GM19351 (cell line): Measurements from ENCODE around the gene URB1.
"Not testable (repeated sequence)": the region's sequence is repeated elsewhere in the genome, so short reads cannot be mapped to it uniquely, and the experiment has no call there.

Experiments used
- ATAC-seq: cut with Tn5 transposase; IDR thresholded peaks from one replicate; pipeline ENCODE4 v1.9.1; 2021; ENCODE audit warnings: mild to moderate bottlenecking, moderate library complexity; ENCODE audit not compliant: unreplicated experiment

The URB1 gene

DNA sequence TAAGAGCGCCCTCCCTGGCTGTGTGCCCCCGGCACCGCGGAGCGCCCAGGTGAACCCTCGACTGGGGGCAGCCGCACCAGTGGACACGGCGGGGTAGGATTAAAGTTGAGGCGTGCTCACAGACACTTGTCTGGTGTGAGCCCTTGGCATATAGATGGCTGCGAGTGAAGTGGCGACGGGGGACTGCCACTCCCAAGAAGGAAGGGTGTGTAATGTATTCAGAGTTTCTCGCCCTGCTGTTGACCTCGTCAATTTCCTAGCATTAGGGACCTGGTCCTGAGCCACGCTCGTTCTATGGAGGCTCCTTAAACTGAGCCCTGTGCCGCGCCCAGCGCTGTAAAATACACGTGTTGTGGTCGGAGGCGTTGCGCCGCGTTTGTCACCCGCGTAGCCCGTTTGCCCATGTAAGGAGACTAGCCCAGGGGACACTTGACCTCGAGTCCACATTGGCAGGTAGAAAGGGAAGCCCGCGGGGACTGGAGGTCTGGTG lies 20.2 kb upstream of the URB1 start:
- ATAC-seq: no peak

DNA sequence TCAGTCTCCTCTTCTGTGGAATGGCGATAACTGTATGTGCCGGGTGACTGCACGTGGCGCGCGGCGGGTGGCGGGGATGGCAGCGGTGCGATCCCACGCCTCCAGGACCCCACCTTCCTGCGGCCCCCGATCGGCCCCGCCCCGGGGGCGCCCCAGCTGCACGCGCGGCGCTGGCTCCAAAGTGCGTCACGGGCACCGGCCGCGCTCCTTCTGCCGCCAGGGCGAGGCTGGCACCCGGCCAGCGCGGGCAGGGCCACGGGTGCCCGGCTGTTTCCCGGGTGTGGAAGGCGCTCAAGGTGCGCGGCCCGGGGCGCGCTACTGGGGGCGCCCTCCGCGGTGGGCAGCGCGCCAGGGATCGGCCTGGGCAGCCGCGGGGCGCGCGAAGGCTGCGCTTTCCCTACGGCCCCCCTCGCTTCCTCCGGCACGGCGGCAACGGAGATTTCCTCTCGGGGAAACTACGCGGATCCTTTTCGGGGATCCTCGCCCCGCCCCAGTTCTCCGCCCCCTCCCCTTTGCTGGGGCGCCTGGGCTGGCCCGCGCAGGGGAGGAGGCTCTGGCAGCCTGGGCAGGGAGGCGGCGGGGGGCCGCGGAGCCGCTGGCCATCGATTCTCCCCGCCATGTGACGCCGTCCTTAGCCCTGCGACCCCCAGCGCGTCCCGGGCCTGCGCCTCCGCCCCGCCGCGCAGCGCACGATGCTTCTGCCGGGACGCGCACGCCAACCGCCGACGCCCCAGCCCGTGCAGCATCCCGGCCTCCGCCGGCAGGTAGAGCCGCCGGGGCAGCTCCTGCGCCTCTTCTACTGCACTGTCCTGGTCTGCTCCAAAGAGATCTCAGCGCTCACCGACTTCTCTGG lies 19.6 kb upstream of the URB1 start, which contains the start of gene EVA1C:
Gene EVA1C (plus strand): TSS at position 545 of the 853 bp plus-strand sequence. CDS start 148 bp downstream, at position 693.
- ATAC-seq: no peak

DNA sequence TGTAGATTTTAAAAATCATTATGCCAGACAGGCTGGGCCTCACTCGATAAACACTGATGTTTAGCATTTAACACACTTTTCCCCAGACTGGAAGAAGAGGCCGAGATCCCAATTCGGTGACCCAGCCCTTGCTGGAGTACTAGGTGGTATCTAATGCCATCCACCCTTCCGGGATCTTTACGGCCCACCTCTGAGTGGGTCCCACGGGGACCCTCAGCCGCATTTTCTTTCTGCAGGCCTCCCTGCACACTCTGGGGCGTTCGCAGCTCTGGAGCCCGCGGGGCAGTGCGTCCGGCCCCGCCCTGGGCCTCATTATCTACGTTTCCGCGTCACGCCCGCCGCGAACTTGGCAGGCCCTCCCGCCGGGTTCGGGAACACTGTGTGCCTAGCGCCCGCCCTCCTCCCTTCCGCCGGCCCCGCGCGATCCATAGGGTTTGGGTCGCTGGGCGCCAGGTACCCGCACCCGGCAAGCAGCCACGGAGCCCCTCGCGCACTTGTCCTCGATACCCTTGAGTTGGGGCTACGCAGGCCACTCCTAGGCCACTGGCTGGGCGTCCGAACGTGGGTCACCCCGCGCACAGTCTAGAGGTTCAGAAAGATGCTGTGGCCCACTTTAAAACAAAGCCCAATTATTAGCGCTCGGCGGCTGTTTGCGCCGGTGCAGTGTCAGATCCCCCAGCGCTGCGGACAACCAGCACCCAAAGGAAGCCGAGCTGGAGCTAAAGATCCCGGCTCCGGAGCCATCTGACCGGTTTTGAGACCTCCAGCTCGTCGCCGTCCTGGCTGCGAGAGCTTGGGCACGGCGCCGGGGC lies 18.7 kb upstream of the URB1 start:
- no peak for ATAC-seq

DNA sequence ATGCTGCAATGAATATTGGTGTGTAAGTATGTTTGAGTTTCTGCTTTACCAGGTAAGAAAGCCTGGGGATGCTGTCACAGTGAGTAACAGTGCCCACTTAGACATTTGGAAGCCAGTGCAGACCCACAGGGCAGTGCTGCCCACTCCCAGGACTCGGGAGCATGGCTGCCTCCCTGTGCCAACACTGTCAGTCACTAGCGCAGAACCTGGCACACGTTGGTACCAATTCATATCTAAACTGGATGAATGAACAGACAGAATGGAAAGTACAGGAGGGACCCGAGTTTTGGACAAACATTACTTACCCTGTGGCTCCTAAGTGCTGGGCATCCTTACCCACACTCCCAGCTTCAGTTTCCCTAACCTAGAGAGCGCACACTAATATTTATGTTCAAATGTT lies 18.1 kb upstream of the URB1 start:
- no peak for ATAC-seq

DNA sequence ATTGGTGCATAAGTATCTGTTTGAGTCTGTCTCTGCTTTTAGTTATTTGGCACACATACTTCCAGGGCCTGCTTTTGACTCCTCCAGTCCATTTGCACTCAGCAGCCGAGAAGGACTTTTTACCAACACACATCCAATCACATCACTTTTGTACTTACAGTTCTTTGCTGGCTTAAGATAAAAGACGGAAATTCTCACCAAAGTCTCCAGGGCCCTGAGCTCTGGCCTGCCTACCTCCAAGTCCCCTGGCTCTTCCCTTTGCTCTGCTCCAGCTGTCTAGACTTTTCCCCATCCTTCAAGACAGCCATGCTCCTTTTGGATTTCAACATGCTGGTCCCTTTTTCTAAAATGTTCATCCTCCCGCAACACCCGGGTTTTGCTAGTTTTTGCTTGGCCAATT lies 17.5 kb upstream of the URB1 start:
- no peak for ATAC-seq

DNA sequence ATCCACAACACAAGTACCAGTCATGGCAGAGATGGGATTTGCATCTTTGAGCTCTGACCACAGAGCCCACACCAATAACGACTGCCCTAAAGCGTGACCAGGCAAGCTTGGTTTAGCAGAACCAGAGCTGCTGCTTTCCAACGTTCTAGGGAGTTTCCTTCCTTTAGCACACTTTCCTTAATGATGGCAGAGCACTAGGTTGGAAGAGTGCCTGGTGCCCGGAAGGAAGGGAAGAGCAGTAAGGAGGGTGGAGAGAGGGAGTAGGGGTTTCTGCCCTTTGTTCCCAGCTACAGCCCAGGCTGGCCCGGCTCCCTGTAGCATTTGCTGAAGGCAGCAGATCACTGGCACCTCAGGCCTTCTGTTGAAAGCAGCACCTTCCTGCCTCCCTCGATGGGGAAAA lies 13.6 kb upstream of the URB1 start:
- ATAC-seq: no peak

DNA sequence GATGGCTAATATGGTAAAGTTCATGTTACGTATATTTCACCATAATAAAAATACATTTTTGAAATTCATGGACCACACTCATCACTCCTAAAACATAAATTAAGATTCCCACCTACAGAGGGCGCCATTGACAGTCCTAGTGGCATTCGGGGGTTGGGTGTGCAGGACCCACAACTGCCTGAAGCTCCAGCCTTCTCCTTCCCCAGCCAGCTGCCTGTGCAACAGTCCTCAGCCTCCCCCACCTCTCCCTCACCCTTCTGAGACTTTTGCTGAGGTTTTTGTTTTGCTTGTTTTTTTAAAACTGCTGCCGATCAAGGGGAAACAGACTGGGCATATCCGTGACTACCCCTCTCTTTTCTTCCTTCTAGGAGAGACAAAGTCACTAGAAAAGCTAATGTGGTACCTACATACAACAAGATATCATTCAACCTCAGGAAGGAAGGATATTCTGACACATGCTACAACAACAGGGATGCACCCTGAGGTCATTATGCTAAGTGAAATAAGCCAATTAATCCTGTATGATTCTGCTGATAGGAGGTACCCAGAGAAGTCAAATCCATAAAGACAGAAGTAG lies 10.5 kb upstream of the URB1 start:
- no peak for ATAC-seq

DNA sequence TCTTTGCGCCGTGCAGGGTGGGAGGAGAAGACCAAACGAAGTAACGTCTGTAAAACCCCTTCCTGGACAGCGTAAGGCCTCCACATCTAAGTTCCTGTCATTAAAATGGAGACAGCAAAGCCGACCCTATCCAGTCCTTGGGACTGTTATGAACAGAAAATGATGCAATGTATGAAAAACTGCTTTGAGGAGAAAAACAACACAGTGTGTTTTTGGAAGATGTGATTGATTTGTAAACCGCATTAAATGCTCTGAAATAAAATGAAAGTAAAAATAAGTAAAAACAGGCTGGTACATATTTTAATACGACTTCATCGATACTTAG lies 827 bp upstream of the URB1 start:
- no peak for ATAC-seq

DNA sequence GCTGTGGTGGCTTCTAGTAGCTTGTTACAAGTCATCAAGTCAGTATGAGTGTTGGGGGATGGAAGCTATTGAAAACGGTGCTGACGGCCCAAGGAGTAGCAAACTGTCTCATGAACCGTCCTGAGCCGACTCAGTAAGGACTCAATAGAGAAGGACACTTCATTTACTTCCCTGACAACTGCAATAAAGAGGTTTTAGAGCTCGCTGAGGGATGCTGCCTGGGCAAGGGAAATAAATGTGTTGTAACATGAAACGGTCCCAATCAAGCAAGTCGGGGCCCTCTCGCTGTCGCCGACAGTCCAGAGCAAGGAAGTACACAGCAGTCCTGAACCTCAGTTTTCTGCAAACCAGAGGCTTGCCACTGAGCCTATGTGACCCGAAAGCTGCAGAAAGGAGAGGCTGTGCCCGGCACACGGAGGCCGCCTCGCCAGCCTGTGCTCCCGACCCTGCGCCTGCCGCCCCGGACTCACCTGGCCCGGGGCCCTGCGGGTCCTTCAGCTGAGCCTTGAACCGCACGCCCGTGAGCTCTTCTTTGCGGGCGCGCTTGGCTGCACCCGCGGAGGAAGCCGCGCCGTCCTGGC lies 423 bp downstream of the URB1 start:
- ATAC-seq: peak; percentile 31

DNA sequence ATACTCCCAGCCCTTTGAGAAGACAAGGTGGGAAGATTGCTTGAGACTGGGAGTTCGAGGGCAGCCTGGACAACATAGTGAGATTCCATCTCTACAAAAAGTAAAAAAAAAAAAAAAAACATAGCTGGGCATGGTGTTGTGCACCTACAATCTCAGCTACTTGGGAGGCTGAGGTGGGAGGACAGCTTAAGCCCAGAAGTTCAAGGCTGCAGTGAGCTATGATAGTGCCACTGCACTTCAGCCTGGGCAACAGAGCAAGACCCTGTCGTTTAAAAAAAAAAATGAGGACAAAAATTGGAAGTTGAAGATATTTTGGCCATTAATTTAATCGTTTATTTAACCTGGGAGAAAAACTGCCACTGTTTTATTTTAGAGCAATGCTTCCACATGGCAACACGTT lies 1.1 kb downstream of the URB1 start:
- no peak for ATAC-seq

DNA sequence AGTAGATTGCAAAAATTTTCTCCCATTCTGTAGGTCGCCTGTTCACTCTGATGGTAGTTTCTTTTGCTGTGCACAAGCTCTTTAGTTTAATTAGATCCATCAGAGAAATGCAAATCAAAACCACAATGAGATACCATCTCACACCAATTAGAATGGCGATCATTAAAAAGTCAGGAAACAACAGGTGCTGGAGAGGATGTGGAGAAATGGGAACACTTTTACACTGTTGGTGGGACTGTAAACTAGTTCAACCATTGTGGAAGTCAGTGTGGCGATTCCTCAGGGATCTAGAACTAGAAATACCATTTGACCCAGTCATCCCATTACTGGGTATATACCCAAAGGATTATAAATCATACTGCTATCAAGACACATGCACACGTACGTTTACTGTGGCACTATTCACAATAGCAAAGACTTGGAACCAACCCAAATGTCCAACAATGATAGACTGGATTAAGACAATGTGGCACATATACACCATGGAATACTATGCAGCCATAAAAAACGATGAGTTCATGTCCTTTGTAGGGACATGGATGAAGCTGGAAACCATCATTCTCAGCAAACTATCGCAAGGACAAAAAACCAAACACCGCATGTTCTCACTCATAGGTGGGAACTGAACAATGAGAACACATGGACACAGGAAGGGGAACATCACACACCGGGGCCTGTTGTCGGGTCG lies 2.1 kb downstream of the URB1 start:
- ATAC-seq: not testable (repeated sequence)

DNA sequence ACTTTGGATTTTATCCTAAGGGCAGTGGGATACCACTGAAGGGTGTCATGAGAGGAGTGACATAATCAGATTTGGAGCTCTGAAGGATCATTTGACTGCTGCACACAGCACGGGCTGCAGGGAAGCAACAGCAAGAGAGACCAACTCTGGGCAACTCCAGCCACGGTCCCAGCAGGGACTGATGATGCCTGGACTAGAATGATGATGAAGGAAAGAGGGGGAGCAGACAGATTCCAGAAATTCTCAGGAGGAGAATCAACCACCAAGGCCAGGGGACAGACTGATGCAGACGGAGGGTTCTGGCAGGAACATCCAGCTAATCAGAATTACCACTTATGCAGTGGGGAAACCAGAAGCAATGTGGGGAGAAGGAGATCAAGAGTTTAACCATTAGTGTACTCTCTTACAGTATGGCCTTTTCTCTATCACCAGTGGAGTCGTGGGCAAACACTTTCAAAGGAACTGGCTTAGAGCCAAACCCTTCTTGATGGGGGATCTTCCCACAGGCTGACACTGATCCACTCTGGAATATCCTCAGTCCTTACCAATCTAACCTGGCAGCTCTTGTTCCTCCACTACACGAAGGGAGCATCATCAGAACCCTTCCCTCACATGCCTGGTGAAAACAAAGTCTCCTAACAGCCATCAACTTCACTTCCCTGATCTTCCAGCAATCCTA lies 3.3 kb downstream of the URB1 start:
- ATAC-seq: no peak

DNA sequence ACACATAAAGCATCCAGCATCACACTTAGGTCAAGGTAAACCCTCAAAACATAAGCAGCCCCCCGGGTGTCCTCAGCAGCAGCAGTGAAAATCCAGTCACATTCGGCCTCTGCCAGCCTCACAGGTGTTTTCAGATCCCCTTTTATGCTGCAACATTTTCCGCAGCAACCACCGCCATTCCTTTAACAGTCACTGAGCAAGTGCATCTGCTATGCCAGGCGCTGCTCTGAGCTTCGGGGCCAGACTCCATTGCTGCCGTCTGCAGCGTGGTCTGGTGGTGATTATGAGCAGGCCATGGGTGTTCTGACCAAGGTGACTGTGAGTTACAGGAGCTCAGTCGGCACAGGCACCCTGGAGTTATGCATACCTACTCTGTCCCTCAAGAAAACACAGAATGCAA lies 4.5 kb downstream of the URB1 start:
- ATAC-seq: no peak

DNA sequence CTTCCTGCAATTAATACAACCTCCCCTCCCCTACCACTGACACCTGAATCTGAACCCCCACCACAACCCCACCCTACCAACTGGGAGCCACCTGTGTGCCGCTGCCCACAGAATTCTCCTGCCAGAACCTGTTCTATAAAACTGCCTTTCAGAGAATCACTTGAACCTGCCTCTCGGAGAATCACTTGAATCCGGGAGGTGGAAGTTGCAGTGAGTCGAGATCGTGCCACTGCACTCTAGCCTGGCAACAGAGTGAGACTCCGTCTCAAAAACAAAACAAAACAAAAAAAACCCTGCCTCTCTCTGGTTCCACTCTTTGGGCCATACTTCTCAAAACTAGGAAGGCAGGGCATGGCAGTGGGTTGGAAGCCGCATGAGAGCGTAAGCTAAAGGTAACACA lies 5.7 kb downstream of the URB1 start:
- ATAC-seq: no peak

DNA sequence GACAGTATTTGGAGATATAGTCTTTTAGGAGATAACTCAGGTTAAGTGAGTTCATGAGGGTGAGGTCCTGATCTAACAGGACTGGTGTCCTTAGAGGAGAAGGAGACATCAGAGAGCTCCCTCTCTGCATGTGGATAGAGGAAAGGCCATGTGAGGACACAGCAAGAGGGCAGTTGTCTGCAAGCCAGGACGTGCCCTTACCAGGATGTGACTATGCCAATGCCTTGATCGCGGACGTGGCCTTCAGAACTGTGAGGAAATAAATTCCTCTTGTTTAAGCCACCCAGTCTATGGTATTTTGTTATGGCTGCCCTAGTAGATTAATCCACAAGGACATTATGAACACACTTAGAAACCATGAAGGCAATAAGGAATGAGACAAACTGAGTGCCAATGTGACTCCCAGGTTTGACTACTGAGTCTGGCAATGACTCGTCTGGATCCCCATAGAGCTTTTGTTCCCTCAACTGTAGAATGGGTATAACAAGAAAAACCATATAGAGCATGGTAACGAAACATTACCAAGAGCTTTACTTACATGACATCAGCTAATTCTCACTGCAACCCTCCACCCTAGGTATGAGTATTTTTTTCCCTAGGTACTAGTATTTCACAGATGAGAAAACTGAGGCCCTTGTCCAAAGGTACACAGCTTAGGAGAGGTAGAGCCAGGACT lies 6.5 kb downstream of the URB1 start:
- ATAC-seq: no peak

DNA sequence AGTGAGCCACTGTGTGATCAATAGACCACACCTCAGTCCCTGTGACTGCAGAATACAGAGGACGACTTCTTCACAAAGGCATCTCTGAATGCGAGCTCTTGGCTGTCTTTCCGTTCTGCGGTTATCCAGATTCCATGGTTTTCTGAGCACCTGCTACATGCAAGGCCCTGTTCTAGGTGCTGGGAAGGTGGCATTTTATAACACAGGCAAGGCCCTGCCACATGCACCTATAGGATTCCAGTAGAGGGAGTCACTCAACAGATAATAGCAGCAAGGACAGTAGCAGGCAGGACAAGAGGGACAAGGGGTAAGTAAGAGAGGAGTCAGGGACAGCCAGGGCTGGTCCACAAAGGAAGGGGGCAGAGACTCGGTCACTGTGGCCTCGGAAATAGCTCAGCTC lies 9.0 kb downstream of the URB1 start:
- ATAC-seq: no peak

DNA sequence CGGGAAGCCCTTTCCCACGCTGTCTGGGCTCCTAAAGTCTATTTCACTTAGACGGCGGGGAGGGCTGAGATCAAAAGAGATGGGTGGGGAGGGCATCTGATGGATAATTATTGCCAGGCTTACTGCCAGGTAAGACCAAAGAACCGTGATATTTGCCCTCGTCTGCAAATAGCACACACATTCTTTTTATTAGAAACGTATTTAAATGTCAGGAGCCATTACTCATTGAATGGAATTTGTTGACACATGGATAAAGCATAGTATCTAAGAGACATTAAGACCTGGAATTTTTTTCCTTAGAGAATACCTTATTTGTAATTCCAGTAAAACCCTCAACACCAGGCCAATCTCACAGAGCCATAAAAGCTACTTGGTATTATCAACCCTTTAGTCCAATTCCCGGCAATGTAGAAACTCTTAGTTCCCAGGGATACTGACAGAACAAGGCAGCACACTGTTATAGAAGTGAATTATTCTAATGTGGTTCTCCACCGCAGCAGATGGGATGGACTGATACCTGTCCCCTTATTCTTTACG lies 10.6 kb downstream of the URB1 start:
- no peak for ATAC-seq

DNA sequence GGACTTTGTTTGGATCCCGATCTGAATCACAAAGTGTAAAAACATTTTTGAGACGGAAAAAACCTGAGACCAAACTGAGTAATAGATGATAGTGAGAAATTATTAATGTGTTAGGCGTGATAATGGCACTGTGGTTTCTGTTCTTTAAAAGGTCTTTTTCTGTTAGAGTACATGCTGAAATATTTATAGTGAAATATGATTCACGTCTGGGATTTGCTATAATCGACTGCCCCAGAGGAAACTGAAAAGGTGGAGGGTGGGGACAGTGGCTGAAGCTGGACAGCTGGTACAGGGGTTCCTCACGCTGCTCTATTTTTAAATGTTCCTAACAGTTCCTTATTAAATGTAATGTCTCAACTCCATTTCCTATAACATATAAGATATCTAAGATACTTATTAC lies 11.2 kb downstream of the URB1 start:
- ATAC-seq: no peak

DNA sequence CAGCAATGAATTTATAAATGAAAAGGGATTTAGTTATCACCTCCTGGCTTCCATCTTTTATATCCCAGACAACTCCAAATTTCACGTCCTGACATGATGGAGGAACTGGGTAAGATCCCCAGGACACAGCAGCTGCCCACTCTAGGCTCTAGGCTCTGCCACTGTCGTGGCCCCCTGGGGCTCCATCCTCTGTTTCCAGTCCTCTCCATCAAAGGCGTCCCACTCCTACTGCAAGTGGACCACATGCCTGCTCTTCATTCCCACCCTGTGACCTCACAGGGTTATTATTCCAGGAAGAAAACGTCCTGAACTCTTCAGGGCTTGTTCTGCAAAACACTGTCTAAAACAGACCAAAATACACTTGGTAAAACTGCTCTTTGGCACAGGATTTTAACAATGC lies 11.9 kb downstream of the URB1 start:
- ATAC-seq: no peak
